ENCODE results near the gene SH3TC1.

GRCh38 chr4:8181844-8182243, 17.2 kb upstream of the SH3TC1 start:
- no peak for TF ChIP-seq CTCF (optimal IDR thresholded peaks at IDR 0.05 in 1 of 3, IDR thresholded peaks at IDR 0.05 in 1 of 3, conservative IDR thresholded peaks at IDR 0.05 in 1 of 3; ENCODE audit: extremely low read depth in 1 of 3, insufficient read depth in 2 of 3, low read length in 3 of 3)
- TF ChIP-seq EZH2 (IDR thresholded peaks at IDR 0.05; ENCODE audit: low read length), result no peak

All from keratinocyte (primary cell).